ENCODE results near the gene ASTN1.

The ASTN1 gene

DNA sequence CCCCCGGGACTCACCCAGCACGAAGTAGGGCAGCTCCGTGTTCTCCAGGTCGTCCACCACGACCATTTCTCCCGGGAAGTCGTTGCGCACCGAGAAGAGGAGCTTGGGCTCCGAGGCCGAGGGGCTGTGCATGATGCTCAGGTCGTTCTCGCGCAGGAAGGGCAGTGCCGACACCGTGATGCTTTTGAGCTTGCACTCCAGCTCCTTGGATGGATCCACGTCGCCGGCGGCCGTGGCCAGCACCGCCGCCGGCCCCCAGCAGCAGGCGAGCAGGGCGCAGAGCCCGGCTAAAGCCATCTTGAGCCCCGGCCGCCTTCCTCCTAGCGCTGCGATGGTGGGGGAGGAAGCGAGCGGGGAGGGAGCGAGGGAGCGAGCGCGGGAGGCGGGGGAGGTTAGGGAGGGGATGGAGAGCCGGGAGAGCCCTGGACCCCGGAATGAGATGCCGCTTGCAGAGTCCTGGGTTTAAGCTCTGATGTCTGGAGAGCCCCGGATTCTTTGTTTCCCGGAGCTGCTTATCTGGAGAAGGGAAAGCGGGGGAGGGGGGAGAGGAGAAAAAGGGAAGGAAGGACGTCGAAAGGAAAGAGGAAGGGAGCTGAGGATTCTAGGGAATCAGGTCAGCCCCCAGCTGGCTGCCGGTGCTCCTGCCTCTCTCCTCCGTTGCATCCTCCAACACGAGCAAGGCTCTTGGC, at the start of gene ASTN1 (continued):
- no peak for TF ChIP-seq ZNF280D (tag by site-specific recombination; IDR thresholded peaks at IDR 0.05)
- TF ChIP-seq ZNF19 (tag by site-specific recombination; IDR thresholded peaks at IDR 0.05; ENCODE audit: low read depth), result no peak
- TF ChIP-seq ZNF518A (tag by site-specific recombination; conservative IDR thresholded peaks at IDR 0.05; ENCODE audit: low read depth), result no peak
- TF ChIP-seq ZNF169 (tag by site-specific recombination; IDR thresholded peaks at IDR 0.05), result no peak
- TF ChIP-seq ZNF335 (tag by site-specific recombination; conservative IDR thresholded peaks at IDR 0.05), result peak; percentile 26; the same call in 1 of the 2 replicates
- no peak for TF ChIP-seq ZXDB (tag by site-specific recombination; IDR thresholded peaks at IDR 0.05)
- TF ChIP-seq, protein P1, sequence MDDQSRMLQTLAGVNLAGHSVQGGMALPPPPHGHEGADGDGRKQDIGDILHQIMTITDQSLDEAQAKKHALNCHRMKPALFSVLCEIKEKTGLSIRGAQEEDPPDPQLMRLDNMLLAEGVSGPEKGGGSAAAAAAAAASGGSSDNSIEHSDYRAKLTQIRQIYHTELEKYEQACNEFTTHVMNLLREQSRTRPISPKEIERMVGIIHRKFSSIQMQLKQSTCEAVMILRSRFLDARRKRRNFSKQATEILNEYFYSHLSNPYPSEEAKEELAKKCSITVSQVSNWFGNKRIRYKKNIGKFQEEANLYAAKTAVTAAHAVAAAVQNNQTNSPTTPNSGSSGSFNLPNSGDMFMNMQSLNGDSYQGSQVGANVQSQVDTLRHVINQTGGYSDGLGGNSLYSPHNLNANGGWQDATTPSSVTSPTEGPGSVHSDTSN (CRISPR knock-in tag; IDR thresholded peaks at IDR 0.05), result no peak
- no peak for TF ChIP-seq ZNF211 (tag by site-specific recombination; IDR thresholded peaks at IDR 0.05; ENCODE audit: low read depth)
- no peak for TF ChIP-seq ZNF610 (tag by site-specific recombination; IDR thresholded peaks at IDR 0.05; ENCODE audit: borderline replicate concordance)
- TF ChIP-seq GLI2 (tag by site-specific recombination; IDR thresholded peaks at IDR 0.05; ENCODE audit: borderline replicate concordance, low read depth), result no peak
- TF ChIP-seq ZNF76 (tag by site-specific recombination; IDR thresholded peaks at IDR 0.05; ENCODE audit: borderline replicate concordance, low read depth), result no peak
- TF ChIP-seq SP2 (tag by site-specific recombination; IDR thresholded peaks at IDR 0.05), result peak; percentile 22; the same call in 1 of the 2 replicates
- peak; percentile 15; the same call in 1 of the 2 replicates for TF ChIP-seq PRDM1 (tag by site-specific recombination; IDR thresholded peaks at IDR 0.05)
- no peak for TF ChIP-seq ZSCAN16 (tag by site-specific recombination; IDR thresholded peaks at IDR 0.05)
- TF ChIP-seq ZNF560 (tag by site-specific recombination; IDR thresholded peaks at IDR 0.05; ENCODE audit: borderline replicate concordance), result no peak
- 0 out of 2 replicates have a peak, but pooled peaks have one; percentile 12 for TF ChIP-seq ZNF629 (tag by site-specific recombination; IDR thresholded peaks at IDR 0.05)
- TF ChIP-seq ZNF394 (tag by site-specific recombination; IDR thresholded peaks at IDR 0.05; ENCODE audit: borderline replicate concordance), result no peak
- no peak for TF ChIP-seq RBAK (tag by site-specific recombination; IDR thresholded peaks at IDR 0.05)
- TF ChIP-seq, protein P2, sequence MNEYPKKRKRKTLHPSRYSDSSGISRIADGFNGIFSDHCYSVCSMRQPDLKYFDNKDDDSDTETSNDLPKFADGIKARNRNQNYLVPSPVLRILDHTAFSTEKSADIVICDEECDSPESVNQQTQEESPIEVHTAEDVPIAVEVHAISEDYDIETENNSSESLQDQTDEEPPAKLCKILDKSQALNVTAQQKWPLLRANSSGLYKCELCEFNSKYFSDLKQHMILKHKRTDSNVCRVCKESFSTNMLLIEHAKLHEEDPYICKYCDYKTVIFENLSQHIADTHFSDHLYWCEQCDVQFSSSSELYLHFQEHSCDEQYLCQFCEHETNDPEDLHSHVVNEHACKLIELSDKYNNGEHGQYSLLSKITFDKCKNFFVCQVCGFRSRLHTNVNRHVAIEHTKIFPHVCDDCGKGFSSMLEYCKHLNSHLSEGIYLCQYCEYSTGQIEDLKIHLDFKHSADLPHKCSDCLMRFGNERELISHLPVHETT (tag by site-specific recombination; IDR thresholded peaks at IDR 0.05), result no peak
- no peak for TF ChIP-seq ZNF449 (tag by site-specific recombination; IDR thresholded peaks at IDR 0.05)
- TF ChIP-seq ZNF280C (tag by site-specific recombination; IDR thresholded peaks at IDR 0.05), result no peak
- no peak for TF ChIP-seq ZNF16 (tag by site-specific recombination; IDR thresholded peaks at IDR 0.05; ENCODE audit: low read depth)
- TF ChIP-seq ZFHX2 (tag by site-specific recombination; conservative IDR thresholded peaks at IDR 0.05), result 0 out of 2 replicates have a peak, but pooled peaks have one; percentile 9
- TF ChIP-seq SP7 (tag by site-specific recombination; IDR thresholded peaks at IDR 0.05), result 0 out of 2 replicates have a peak, but pooled peaks have one; percentile 36
- TF ChIP-seq ZNF768 (tag by site-specific recombination; IDR thresholded peaks at IDR 0.05), result no peak
